DMS 273 (cell line): ENCODE results near the gene TRIM41.
"Not testable (repeated sequence)": the region's sequence is repeated elsewhere in the genome, so short reads cannot be mapped to it uniquely, and the experiment has no call there.

ENCODE experiments used
- DNase-seq: peaks from one replicate; lab custom pipeline; 2025; ENCODE audit not compliant: unreplicated experiment; lab: John Stamatoyannopoulos, UW

Gene TRIM41

GRCh38 chr5:181282874-181283273, 59.8 kb downstream of the TRIM41 start:
- DNase-seq: no peak

- no peak for DNase-seq
Observed at GRCh38 chr5:181283347-181283746, 60.3 kb downstream of the TRIM41 start.

GRCh38 chr5:181283841-181284755, 61.0 kb downstream of the TRIM41 start:
- not testable (repeated sequence) for DNase-seq
